GM12878 (cell line): Measurements from ENCODE around the gene IRF4. TPM values are rescaled to one million over a fixed set of nuclear protein-coding genes. Genes with fewer than 3 reads are reported as not detected.

Source experiments
- ATAC-seq: fragments of 200-7000 bp; cut with Tn5 transposase; 3 replicates; pipeline ENCODE4 v1.9.1; 2020; ENCODE audit warnings: mild to moderate bottlenecking, moderate library complexity
- BruUV-seq: library from RNA; stranded (reverse); fragments of 400-500 nt; replicated peaks from 2 replicates; lab custom pipeline; 2021; lab: Mats Ljungman, UMichigan
- CTCF ChIA-PET: fragments of 300-600 bp; sonication (Branson Sonifier 250); formaldehyde crosslinking; extraction: SDS; loops from one replicate; lab custom pipeline; 2021; ENCODE audit warnings: inconsistent platforms; lab: Yijun Ruan, JAX
- POLR2A ChIA-PET: fragments of 350-600 bp; formaldehyde crosslinking; extraction: SDS; loops from one replicate; lab custom pipeline; 2021; ENCODE audit warnings: inconsistent platforms; lab: Charles Lee
- RAD21 ChIA-PET: fragments of 300-600 bp; sonication (Branson Sonifier 250); formaldehyde crosslinking; loops from one replicate; lab custom pipeline; 2023; ENCODE audit warnings: antibody characterized with exemption; ENCODE audit not compliant: unreplicated experiment; lab: Charles Lee
- SMC1A ChIA-PET: fragments of 300-600 bp; sonication (Branson Sonifier 250); formaldehyde crosslinking; loops from one replicate; lab custom pipeline; 2023; ENCODE audit not compliant: unreplicated experiment, uncharacterized antibody; lab: Charles Lee
- DNase-seq: peaks from one replicate; pipeline ENCODE4 v3.0.0-alpha.2; 2011; ENCODE audit warnings: low read depth, low spot score
- FAIRE-seq: peaks from 3 replicates; lab custom pipeline; 2011; peaks lifted over from hg19 to GRCh38; lab: Jason Lieb, UNC
- H2AFZ ChIP-seq: 2 replicates; pipeline ENCODE4 v1.6.0; 2011; ENCODE audit warnings: low read depth, low read length, control low read depth; ENCODE audit not compliant: control insufficient read depth
- H3K27ac ChIP-seq: 2 replicates; pipeline ENCODE4 v1.5.1; 2011; ENCODE audit warnings: control low read depth; ENCODE audit not compliant: control insufficient read depth, insufficient read depth
- H3K27me3 ChIP-seq, 2 experiments: replicated peaks in 1 of 2; 2 replicates each; pipeline versions ENCODE4 v1.6.0 to v1.6.1; 2011; ENCODE audit warnings: low read length in 1 of 2; ENCODE audit not compliant: control insufficient read depth in 2 of 2, insufficient read depth in 2 of 2
- H3K36me3 ChIP-seq, 2 experiments: 2 replicates each; pipeline ENCODE4 v1.5.1; 2011; ENCODE audit warnings: low read length in 1 of 2; ENCODE audit not compliant: control insufficient read depth in 2 of 2, insufficient read depth in 2 of 2
- H3K4me1 ChIP-seq: 2 replicates; pipeline ENCODE4 v1.6.1; 2011; ENCODE audit warnings: mild to moderate bottlenecking, low read length, moderate library complexity, mixed read lengths; ENCODE audit not compliant: control insufficient read depth, insufficient read depth
- H3K4me2 ChIP-seq: 2 replicates; pipeline ENCODE4 v1.6.0; 2011; ENCODE audit warnings: control low read depth; ENCODE audit not compliant: control insufficient read depth, insufficient read depth
- H3K4me3 ChIP-seq: fragments of 200-600 bp; sonication (generic); 2 replicates; pipeline ENCODE4 v1.5.1; 2016
- H3K79me2 ChIP-seq: 2 replicates; pipeline ENCODE4 v1.6.0; 2011; ENCODE audit warnings: low read length; ENCODE audit not compliant: control insufficient read depth, insufficient read depth
- H3K9ac ChIP-seq: 2 replicates; pipeline ENCODE4 v1.8.0; 2011; ENCODE audit warnings: low read length, control low read depth, mixed read lengths; ENCODE audit not compliant: control insufficient read depth, insufficient read depth
- H3K9me3 ChIP-seq: replicated peaks from 3 replicates; pipeline ENCODE4 v1.5.1; 2011; ENCODE audit warnings: mild to moderate bottlenecking, low read length; ENCODE audit not compliant: control insufficient read depth, insufficient read depth
- H4K20me1 ChIP-seq: 2 replicates; pipeline ENCODE4 v1.6.0; 2011; ENCODE audit not compliant: control insufficient read depth, insufficient read depth
- BCLAF1 ChIP-seq: fragments of 450-650 bp; IDR thresholded peaks from 2 replicates; pipeline ENCODE4 v1.6.1; 2017; ENCODE audit warnings: antibody characterized with exemption, mild to moderate bottlenecking, moderate library complexity
- BHLHE40 ChIP-seq, 2 experiments: fragments of 450-650 bp in 1 of 2; IDR thresholded peaks; 2 replicates each; pipeline ENCODE4 v1.6.1; 2011 to 2017; ENCODE audit warnings: low read depth in 2 of 2, borderline replicate concordance in 1 of 2, improper control_type of control experiment in 1 of 2, low read length in 1 of 2, mild to moderate bottlenecking in 1 of 2
- LARP7 ChIP-seq: fragments of 450-650 bp; IDR thresholded peaks from 2 replicates; pipeline ENCODE4 v1.6.1; 2017; ENCODE audit warnings: mild to moderate bottlenecking
- POLR2AphosphoS2 ChIP-seq: IDR thresholded peaks from 2 replicates; pipeline ENCODE4 v1.6.1; 2011; ENCODE audit warnings: low read depth, mild to moderate bottlenecking, low read length, improper control_type of control experiment, moderate library complexity
- POLR2AphosphoS5 ChIP-seq: IDR thresholded peaks from 2 replicates; pipeline ENCODE4 v1.6.1; 2011; ENCODE audit warnings: mild to moderate bottlenecking, low read length, inconsistent platforms
- POU2F2 ChIP-seq: IDR thresholded peaks from 3 replicates; pipeline ENCODE4 v1.6.1; 2011; ENCODE audit warnings: low read depth, mild to moderate bottlenecking, low read length, borderline replicate concordance
- SMAD5 ChIP-seq: IDR thresholded peaks from 2 replicates; pipeline ENCODE4 v1.6.1; 2016; ENCODE audit warnings: antibody characterized with exemption, low read depth
- TCF3 ChIP-seq: IDR thresholded peaks from 2 replicates; pipeline ENCODE4 v1.6.1; 2012; ENCODE audit warnings: low read depth, mild to moderate bottlenecking, low read length, borderline replicate concordance; ENCODE audit not compliant: insufficient read depth
- ZBED1 ChIP-seq: IDR thresholded peaks from 2 replicates; pipeline ENCODE4 v1.6.1; 2016; ENCODE audit warnings: borderline replicate concordance
- WGBS: methylation state at CpG from one replicate; pipeline ENCODE4 v1.1.6; 2016; ENCODE audit warnings: low lambda C conversion rate; ENCODE audit not compliant: insufficient replicate concordance, insufficient coverage; ENCODE audit errors: missing lambda C conversion rate; 5-methylcytosine and 5-hydroxymethylcytosine counted together
- in situ Hi-C: fragments of 300-500 bp; cut with MboI; formaldehyde crosslinking; loops from 9 replicates; pipeline ENCODE4 v1.14.3; 2018; ENCODE audit warnings: mixed read lengths
- intact Hi-C: fragments of 100-400 bp; cut with micrococcal nuclease; formaldehyde crosslinking; loops from one replicate; pipeline ENCODE4 v1.14.2; 2022; ENCODE audit not compliant: unreplicated experiment
- polyA plus RNA-seq, 11 experiments: library from polyadenylated mRNA; depleted of rRNA in 4 of 11; unstranded in 6 of 11; stranded (reverse) in 5 of 11; fragments of >200 nt; fragmentation: Nextera tagmentation in 4 of 11; fragmentation: Illumina TruSeq in 1 of 11; extraction: Ambion mirVana in 4 of 11; extraction: Trizol in 1 of 11; gene quantifications; 1 replicate in 1 of 11; 2 replicates in 10 of 11; pipeline versions ENCODE4 v1.2.1 to v1.2.3, GENCODE V29; 2011 to 2016; ENCODE audit warnings: inconsistent platforms in 2 of 11, missing spikeins in 2 of 11, low read depth in 1 of 11
- total RNA-seq, 4 experiments: library from RNA; depleted of rRNA in 3 of 4; stranded (reverse); fragments of >200 nt in 3 of 4; fragmentation: Illumina TruSeq in 1 of 4; extraction: Trizol in 1 of 4; gene quantifications; 2 replicates each; pipeline versions ENCODE4 v1.2.1 to v1.2.3, GENCODE V29; 2013 to 2021
- TF ChIP-seq, protein P1 (sequence below): IDR thresholded peaks from 2 replicates; pipeline ENCODE4 v1.6.1; 2011; ENCODE audit warnings: mild to moderate bottlenecking, low read depth, low read length, moderate library complexity; ENCODE audit not compliant: insufficient replicate concordance
- TF ChIP-seq, protein P2 (sequence below): fragments of 450-650 bp; IDR thresholded peaks from 2 replicates; pipeline ENCODE4 v1.6.1; 2016; ENCODE audit warnings: mild to moderate bottlenecking
- TF ChIP-seq, protein P3 (sequence below): IDR thresholded peaks from 2 replicates; pipeline ENCODE4 v1.6.1; 2011; ENCODE audit warnings: borderline replicate concordance, low read depth, mild to moderate bottlenecking, moderate library complexity, low read length; ENCODE audit not compliant: insufficient read depth, poor library complexity, severe bottlenecking

The IRF4 gene
- total and polyA plus RNA-seq, 10 of the 15 experiments (the other 5 are each of a cell fraction or from before 2014, with no cell fraction given) = 50.0 to 495 (median 257) TPM

DNA sequence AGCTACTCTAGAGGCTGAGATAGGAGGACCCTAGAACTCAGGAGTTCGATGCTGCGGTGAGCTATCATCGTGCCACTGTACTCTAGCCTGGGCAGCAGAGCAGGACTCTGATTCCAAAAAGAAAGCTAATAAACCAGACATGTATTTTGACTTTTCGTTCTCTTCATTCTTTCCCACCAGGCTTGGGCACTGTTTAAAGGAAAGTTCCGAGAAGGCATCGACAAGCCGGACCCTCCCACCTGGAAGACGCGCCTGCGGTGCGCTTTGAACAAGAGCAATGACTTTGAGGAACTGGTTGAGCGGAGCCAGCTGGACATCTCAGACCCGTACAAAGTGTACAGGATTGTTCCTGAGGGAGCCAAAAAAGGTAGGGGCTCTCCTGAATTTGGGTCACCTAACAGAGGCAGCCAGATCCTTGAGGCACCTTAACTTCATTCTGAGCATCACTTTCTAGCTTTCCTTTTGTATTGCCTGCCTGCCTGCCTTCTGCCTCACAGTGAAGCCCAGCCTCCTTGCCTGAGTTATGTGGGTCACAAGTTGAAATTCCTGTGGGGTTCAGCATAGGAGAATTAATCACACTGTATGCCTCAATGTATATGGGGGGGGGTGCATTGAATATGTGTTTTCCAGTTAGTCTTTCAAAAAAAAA, 3.2 kb downstream of the IRF4 start (continued):
- TF ChIP-seq BCLAF1 = no peak
- TF ChIP-seq, protein P1, sequence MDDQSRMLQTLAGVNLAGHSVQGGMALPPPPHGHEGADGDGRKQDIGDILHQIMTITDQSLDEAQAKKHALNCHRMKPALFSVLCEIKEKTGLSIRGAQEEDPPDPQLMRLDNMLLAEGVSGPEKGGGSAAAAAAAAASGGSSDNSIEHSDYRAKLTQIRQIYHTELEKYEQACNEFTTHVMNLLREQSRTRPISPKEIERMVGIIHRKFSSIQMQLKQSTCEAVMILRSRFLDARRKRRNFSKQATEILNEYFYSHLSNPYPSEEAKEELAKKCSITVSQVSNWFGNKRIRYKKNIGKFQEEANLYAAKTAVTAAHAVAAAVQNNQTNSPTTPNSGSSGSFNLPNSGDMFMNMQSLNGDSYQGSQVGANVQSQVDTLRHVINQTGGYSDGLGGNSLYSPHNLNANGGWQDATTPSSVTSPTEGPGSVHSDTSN = peak; percentile 4

DNA sequence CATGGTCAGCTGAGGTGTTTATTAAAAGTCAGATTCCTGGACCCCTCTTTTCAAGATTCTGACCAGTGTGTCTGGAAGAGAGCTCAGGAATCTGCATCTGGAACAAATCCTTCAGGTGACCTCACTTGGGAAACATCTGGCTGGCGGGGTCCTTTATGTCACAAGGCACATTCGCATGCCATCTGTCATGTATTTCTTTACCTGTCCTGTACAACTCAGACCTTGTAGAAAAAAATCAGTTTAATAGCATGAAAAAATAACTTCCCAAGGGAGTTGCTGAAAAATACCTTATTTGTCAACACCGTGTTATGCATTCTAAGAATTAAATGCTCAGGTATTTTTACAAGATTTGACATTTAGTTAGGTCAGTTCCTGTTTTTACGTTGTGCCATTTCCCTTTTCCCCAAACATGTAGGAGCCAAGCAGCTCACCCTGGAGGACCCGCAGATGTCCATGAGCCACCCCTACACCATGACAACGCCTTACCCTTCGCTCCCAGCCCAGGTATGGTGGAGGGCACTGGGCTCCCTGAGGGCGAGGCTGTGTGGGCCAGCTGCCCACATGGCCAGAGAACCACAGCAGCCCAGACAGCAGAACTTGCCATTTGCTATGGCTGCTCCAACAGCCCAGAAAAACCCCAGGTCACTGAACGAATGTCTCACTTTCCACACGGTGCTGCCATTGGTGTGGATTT, 4.0 kb downstream of the IRF4 start:
- intact Hi-C loops = no loop called here
- 75% methylated on average over 10 of the region's 10 CpGs for WGBS
- TF ChIP-seq TCF3 (0 out of 2 replicates have a peak, but pooled peaks have one; percentile 7), BHLHE40 (IDR thresholded peaks at IDR 0.05; ENCODE audit: borderline replicate concordance in 1 of 2, low read depth in 2 of 2, low read length in 1 of 2) (no peak), POLR2AphosphoS2 (peak; percentile 24), POLR2AphosphoS5 (peak; percentile 95), SMAD5 (peak; percentile 73; the same call in 1 of the 2 replicates), ZBED1 (no peak), LARP7 (peak; percentile 50), POU2F2 (peak; percentile 60; the same call in 2 of the 3 replicates)
- TF ChIP-seq, protein P2, sequence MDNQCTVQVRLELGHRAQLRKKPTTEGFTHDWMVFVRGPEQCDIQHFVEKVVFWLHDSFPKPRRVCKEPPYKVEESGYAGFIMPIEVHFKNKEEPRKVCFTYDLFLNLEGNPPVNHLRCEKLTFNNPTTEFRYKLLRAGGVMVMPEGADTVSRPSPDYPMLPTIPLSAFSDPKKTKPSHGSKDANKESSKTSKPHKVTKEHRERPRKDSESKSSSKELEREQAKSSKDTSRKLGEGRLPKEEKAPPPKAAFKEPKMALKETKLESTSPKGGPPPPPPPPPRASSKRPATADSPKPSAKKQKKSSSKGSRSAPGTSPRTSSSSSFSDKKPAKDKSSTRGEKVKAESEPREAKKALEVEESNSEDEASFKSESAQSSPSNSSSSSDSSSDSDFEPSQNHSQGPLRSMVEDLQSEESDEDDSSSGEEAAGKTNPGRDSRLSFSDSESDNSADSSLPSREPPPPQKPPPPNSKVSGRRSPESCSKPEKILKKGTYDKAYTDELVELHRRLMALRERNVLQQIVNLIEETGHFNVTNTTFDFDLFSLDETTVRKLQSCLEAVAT = peak; percentile 74; the same call in 1 of the 2 replicates
- TF ChIP-seq, protein P3, sequence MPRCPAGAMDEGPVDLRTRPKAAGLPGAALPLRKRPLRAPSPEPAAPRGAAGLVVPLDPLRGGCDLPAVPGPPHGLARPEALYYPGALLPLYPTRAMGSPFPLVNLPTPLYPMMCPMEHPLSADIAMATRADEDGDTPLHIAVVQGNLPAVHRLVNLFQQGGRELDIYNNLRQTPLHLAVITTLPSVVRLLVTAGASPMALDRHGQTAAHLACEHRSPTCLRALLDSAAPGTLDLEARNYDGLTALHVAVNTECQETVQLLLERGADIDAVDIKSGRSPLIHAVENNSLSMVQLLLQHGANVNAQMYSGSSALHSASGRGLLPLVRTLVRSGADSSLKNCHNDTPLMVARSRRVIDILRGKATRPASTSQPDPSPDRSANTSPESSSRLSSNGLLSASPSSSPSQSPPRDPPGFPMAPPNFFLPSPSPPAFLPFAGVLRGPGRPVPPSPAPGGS = no peak

More for the DNA sequence above, 4.0 kb downstream of the IRF4 start:
- no peak for FAIRE-seq
- peaks cover 38% of the 10 kb centered on the region for H3K4me1 ChIP-seq
- no peak for ATAC-seq
- no peak overlapping the region for H2AFZ ChIP-seq
- TSS peak; percentile 4 for BruUV-seq
- SMC1A ChIA-PET = interaction anchor here (0.6 to 13.5 kb wide), 15 partner anchors 10 to 212 kb away, joined by 3 to 185 read pairs (median 5); no protein-coding TSS in a partner anchor
- H3K9ac ChIP-seq = peak overlapping the region; percentile 97
- peak overlapping the region; percentile 64 for H3K27ac ChIP-seq
- DNase-seq = no peak
- H3K27me3 ChIP-seq = no peaks in the 10 kb centered on the region
- H3K4me2 ChIP-seq = peak overlapping the region; percentile 77
- peaks cover 95% of the 10 kb centered on the region for H3K79me2 ChIP-seq
- no peaks in the 10 kb centered on the region for H3K9me3 ChIP-seq
- POLR2A ChIA-PET = interaction anchor here (0.6 to 5.6 kb wide), 5 partner anchors 9 to 100 kb away, joined by 4 to 42 read pairs (median 7); no protein-coding TSS in a partner anchor
- H3K36me3 ChIP-seq = peaks cover 40 to 50% of the 10 kb centered on the region in 2 experiments
- peaks cover 25% of the 10 kb centered on the region for H4K20me1 ChIP-seq
- H3K4me3 ChIP-seq = peak overlapping the region; percentile 95
- in situ Hi-C loops = loop anchor here (5.0 to 10.0 kb wide), 2 partner anchors 181 to 208 kb away; no protein-coding TSS in a partner anchor
- CTCF ChIA-PET = interaction anchor here (0.7 to 5.1 kb wide), 9 partner anchors 8 to 206 kb away, joined by 3 to 33 read pairs (median 5); no protein-coding TSS in a partner anchor
- RAD21 ChIA-PET = interaction anchor here (1.0 to 9.4 kb wide), 11 partner anchors 9 to 169 kb away, joined by 3 to 95 read pairs (median 8); no protein-coding TSS in a partner anchor
